Measurements from ENCODE around the gene GPR55. TPM values are rescaled to one million over a fixed set of nuclear protein-coding genes. Genes with fewer than 3 reads are reported as not detected.
A peak's percentile ranks its signal among the peaks of the same experiment; 100 is the strongest.

GPR55 gene
- total RNA-seq, 2 experiments from 2014 or later = 1.5 to 1.6 TPM

DNA sequence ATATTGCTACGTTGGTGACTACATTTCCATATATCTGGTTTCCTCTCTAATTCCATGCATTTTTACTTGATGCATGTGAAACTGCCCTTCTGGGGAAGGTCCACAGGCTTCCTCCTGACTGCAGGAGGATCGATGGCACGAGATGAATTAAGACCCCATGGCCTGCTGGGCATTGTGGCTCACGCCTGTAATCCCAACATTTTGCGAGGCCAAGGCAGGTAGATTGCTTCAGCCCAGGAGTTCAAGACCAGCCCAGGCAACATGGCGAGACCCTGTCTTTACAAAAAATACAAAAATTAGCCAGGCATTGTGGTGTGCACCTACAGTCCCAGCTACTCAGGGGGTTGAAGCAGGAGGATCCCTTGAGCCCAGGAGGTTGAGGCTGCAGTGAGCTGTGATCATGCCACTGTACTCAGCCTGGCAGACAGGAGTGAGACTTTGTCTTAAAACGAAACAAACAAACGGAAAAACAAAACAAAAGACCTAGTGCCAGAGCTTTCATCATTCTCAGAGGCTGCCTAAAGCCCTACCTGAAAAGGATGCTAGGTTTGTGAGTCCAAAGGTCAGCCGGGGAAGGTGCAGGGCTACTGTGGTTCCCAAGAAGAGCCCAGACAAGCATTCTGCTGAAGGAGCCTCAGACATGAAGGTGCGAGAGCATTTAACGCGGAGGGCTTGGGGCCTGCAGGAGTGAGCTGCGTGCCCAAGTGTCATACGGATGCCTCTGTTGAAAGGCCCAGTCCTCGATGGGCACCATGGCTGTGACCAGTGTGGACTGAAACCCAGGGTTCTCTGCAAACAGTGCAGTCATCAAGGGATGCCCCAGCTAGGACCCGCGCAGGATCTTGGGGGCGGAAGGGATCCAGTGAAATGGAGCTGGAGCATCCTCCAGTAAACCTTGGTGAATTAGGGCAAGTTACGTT, 21.6 kb downstream of the GPR55 start:
- Mint-ChIP-seq H3K27ac (no peak overlapping the region), H3K36me3 (peaks cover 2% of the 10 kb centered on the region), H3K4me3 (no peak overlapping the region), H3K9me3 (no peaks in the 10 kb centered on the region), H3K27me3 (peaks cover 18% of the 10 kb centered on the region), H3K4me1 (ENCODE audit: low read depth) (peaks cover 56% of the 10 kb centered on the region)
- ChIA-PET CTCF (interaction anchor here (1.0 to 18.4 kb wide), 8 partner anchors 7 to 88 kb away, joined by 3 to 313 read pairs (median 8); partner anchors contain the start of gene GPR55), POLR2A (interaction anchor here (1.2 kb wide), 1 partner anchor 20 kb away, joined by 4 read pairs; no protein-coding TSS in a partner anchor)
- DNase-seq = peak; percentile 8
- intact Hi-C loops (cut with micrococcal nuclease) = loop anchor here (2.0 kb wide), 1 partner anchor 149 kb away; no protein-coding TSS in a partner anchor

DNA sequence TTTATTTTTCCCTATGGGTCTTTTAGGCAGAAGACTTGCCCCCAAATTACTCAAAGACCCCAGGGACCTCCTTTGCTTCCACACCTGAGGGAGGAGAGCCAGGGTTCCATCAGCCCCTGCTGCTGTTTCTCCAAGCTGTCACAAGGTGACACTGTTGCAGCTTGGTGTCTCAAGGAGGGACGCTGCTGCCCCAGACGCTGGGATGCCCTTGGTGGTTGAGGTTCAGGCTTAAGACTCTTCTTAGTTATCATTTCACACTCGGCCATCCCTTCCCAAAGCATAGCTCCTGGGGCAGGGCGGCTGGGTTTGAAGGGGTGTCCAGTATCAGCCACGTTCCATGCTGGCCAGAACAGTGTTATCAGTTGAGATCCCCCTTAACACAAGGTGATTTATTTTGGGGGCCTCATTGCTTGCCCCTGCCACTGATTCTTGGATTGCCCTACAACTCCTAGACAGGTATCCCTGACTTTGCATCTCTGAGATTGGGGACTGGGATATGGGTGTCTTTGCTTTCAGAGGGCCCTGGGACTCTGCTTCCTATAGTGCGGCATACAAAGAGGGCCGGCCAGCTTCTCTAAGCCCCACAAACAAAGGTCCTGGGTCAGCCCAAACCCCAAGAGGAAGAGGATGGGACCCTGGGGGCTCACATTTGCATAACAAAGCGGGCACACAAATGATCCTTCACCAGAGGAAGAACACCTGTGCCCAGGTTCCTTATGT, 22.7 kb downstream of the GPR55 start:
- H3K27me3 Mint-ChIP-seq = peaks cover 21% of the 10 kb centered on the region
- peaks cover 2% of the 10 kb centered on the region for H3K36me3 Mint-ChIP-seq
- ChIA-PET POLR2A (interaction anchor here (3.2 kb wide), 1 partner anchor 84 kb away, joined by 15 read pairs; no protein-coding TSS in a partner anchor), CTCF (interaction anchor here (0.6 to 18.4 kb wide), 18 partner anchors 9 to 156 kb away, joined by 3 to 313 read pairs (median 4); partner anchors contain the start of genes GPR55 and SPATA3)
- H3K4me3 Mint-ChIP-seq = no peak overlapping the region
- intact Hi-C loops (cut with micrococcal nuclease) = loop anchor here (1.0 to 2.0 kb wide), 2 partner anchors 85 to 150 kb away; no protein-coding TSS in a partner anchor
- peak; percentile 72 for DNase-seq
- H3K27ac Mint-ChIP-seq = no peak overlapping the region
- peaks cover 49% of the 10 kb centered on the region for H3K4me1 Mint-ChIP-seq (ENCODE audit: low read depth)
- H3K9me3 Mint-ChIP-seq = no peaks in the 10 kb centered on the region

GRCh38 chr2:230901006-230901405, 24.0 kb downstream of the GPR55 start:
- Mint-ChIP-seq H3K9me3 (no peaks in the 10 kb centered on the region), H3K27me3 (peaks cover 31% of the 10 kb centered on the region), H3K36me3 (no peaks in the 10 kb centered on the region), H3K27ac (no peak overlapping the region), H3K4me3 (no peak overlapping the region), H3K4me1 (ENCODE audit: low read depth) (peaks cover 44% of the 10 kb centered on the region)
- CTCF ChIA-PET = interaction anchor here (1.2 to 18.4 kb wide), 8 partner anchors 10 to 154 kb away, joined by 3 to 313 read pairs (median 11); partner anchors contain the start of gene GPR55
- POLR2A ChIA-PET = interaction anchor here (3.2 kb wide), 1 partner anchor 85 kb away, joined by 15 read pairs; no protein-coding TSS in a partner anchor
- intact Hi-C loops (cut with micrococcal nuclease) = no loop called here
- DNase-seq = no peak

- ChIA-PET CTCF (interaction anchor here (0.7 to 18.4 kb wide), 6 partner anchors 25 to 155 kb away, joined by 3 to 313 read pairs (median 9); partner anchors contain the start of gene GPR55), POLR2A (interaction anchor here (3.2 kb wide), 1 partner anchor 86 kb away, joined by 15 read pairs; no protein-coding TSS in a partner anchor)
- H3K4me3 Mint-ChIP-seq = no peak overlapping the region
- H3K4me1 Mint-ChIP-seq (ENCODE audit: low read depth) = peaks cover 38% of the 10 kb centered on the region
- peaks cover 31% of the 10 kb centered on the region for H3K27me3 Mint-ChIP-seq
- no peaks in the 10 kb centered on the region for H3K36me3 Mint-ChIP-seq
- no peaks in the 10 kb centered on the region for H3K9me3 Mint-ChIP-seq
- intact Hi-C loops (cut with micrococcal nuclease) = no loop called here
- DNase-seq = peak; percentile 8
- H3K27ac Mint-ChIP-seq = no peak overlapping the region
These were observed 24.6 kb downstream of the GPR55 start for GRCh38 chr2:230900336-230900995.

DNA sequence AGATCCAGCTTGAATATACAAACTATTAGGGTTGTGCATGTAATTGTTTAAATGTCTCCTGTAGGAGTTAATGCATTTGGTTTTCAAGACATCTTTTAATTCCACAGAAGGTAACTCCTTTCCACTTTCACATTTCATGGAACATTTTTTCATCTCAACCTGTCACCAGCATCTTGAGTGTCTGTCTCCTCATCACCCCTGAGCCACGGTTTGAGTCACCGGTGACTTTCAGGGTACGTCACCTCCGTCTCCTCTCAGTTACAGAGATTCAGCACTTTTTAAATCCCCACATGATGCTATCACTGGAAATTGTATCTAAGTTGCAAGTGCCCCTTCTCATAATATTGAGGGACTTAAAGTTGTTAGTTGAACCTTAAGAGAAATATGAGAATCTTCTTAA, 25.3 kb downstream of the GPR55 start:
- Mint-ChIP-seq H3K27me3 (peaks cover 31% of the 10 kb centered on the region), H3K9me3 (no peaks in the 10 kb centered on the region), H3K4me1 (ENCODE audit: low read depth) (peaks cover 31% of the 10 kb centered on the region), H3K4me3 (no peak overlapping the region), H3K27ac (no peak overlapping the region), H3K36me3 (no peaks in the 10 kb centered on the region)
- DNase-seq = peak; percentile 85
- ChIA-PET CTCF (interaction anchor here (0.7 to 18.4 kb wide), 4 partner anchors 25 to 109 kb away, joined by 3 to 313 read pairs (median 8); partner anchors contain the start of gene GPR55), POLR2A (interaction anchor here (3.2 kb wide), 1 partner anchor 86 kb away, joined by 15 read pairs; no protein-coding TSS in a partner anchor)
- intact Hi-C loops (cut with micrococcal nuclease) = no loop called here

- H3K27ac Mint-ChIP-seq = no peak overlapping the region
- POLR2A ChIA-PET = no interaction called here
- CTCF ChIA-PET = interaction anchor here (3.3 to 18.4 kb wide), 2 partner anchors 26 to 86 kb away, joined by 13 to 313 read pairs; partner anchors contain the start of gene GPR55
- peak; percentile 8 for DNase-seq
- intact Hi-C loops (cut with micrococcal nuclease) = no loop called here
- no peak overlapping the region for H3K4me3 Mint-ChIP-seq
- H3K4me1 Mint-ChIP-seq (ENCODE audit: low read depth) = peaks cover 32% of the 10 kb centered on the region
- H3K36me3 Mint-ChIP-seq = no peaks in the 10 kb centered on the region
- no peaks in the 10 kb centered on the region for H3K9me3 Mint-ChIP-seq
- peaks cover 30% of the 10 kb centered on the region for H3K27me3 Mint-ChIP-seq
These were observed 25.8 kb downstream of the GPR55 start for GRCh38 chr2:230899287-230899686.

- CTCF ChIA-PET = interaction anchor here (1.0 to 18.4 kb wide), 4 partner anchors 26 to 154 kb away, joined by 5 to 313 read pairs (median 12); partner anchors contain the start of gene GPR55
- DNase-seq = no peak
- Mint-ChIP-seq H3K9me3 (no peaks in the 10 kb centered on the region), H3K4me1 (ENCODE audit: low read depth) (peaks cover 28% of the 10 kb centered on the region), H3K36me3 (no peaks in the 10 kb centered on the region), H3K27me3 (peaks cover 27% of the 10 kb centered on the region), H3K4me3 (no peak overlapping the region), H3K27ac (no peak overlapping the region)
- intact Hi-C loops (cut with micrococcal nuclease) = no loop called here
- POLR2A ChIA-PET = no interaction called here
These were observed 26.3 kb downstream of the GPR55 start for GRCh38 chr2:230898713-230899091.

DNA sequence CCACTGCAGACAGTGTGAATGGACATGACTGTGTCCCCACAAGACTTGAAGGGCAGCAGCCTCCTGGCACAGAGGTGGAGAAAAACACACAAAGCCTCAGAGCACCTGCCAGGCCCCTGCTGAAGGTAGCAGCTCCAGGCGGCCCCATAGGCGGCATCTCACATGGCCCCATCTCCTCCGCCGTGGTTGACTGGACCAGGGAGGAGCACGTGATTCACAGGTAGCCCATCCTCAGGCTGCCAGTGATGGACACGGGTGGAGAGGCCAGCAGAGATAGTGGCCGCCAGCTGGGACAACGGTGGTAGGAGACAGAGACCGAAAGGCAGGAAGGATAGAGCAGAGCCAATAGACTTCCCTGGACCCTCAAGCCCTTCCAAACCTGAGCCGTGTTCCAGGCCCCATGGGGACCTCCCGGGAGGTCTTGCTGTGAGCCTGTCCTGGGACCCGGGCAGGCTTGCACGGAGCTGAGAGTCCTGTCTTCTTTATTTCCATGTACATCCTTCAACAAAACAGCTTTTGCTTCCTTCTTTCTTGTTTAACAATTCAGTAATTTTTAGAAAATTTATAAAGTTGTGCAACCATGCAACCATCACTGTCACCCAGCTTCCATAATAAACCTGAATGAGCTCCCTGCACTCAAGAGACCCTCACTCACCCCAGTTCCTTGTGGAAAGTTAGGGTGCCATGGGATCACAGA, 26.9 kb downstream of the GPR55 start:
- POLR2A ChIA-PET = interaction anchor here (1.2 kb wide), 1 partner anchor 15 kb away, joined by 3 read pairs; no protein-coding TSS in a partner anchor
- Mint-ChIP-seq H3K36me3 (no peaks in the 10 kb centered on the region), H3K4me3 (no peak overlapping the region), H3K27me3 (peaks cover 24% of the 10 kb centered on the region), H3K9me3 (no peaks in the 10 kb centered on the region), H3K4me1 (ENCODE audit: low read depth) (peaks cover 25% of the 10 kb centered on the region), H3K27ac (no peak overlapping the region)
- CTCF ChIA-PET = interaction anchor here (1.0 to 18.4 kb wide), 7 partner anchors 8 to 155 kb away, joined by 3 to 313 read pairs (median 10); partner anchors contain the start of gene GPR55
- intact Hi-C loops (cut with micrococcal nuclease) = no loop called here
- DNase-seq = no peak

DNA sequence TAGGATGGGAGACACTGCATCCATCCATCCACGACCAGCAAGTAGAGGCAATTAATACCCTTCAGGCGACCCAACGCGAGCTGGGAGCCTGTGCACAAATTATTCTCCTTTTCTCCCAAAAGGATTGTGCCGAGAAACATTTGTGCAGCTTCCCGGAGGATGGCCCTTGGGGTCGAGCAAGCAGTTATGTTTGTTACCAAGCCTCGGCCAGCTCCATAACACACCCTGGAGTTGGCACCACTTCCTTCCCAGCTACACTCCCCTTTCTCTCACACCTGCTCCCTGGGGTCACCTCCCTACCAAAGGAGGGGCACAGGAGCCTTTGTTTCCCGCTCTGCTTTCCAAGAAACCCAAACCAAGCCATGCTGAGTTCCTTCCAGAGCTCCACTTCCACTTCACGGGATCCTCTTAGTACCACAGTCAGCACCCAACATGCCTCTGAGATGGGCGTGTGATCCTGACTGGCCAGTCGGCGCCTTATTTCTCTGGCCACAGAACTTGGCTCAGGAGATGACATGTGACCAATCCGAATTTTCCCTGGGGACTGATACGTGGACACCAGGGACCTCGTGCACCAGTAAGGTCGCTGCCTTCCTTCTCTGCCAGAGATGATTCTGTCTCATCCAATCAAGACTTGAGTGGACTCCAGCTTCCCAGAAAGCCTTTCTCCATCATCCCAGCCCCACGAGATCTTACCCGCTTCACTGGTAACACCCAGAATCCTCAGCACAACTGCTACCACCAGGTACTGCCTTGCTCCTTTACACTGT, 28.5 kb downstream of the GPR55 start:
- Mint-ChIP-seq H3K4me3 (no peak overlapping the region), H3K4me1 (ENCODE audit: low read depth) (peaks cover 17% of the 10 kb centered on the region), H3K27ac (no peak overlapping the region), H3K9me3 (no peaks in the 10 kb centered on the region), H3K36me3 (no peaks in the 10 kb centered on the region), H3K27me3 (peaks cover 26% of the 10 kb centered on the region)
- intact Hi-C loops (cut with micrococcal nuclease) = no loop called here
- no peak for DNase-seq
- ChIA-PET CTCF (interaction anchor here (1.0 to 18.4 kb wide), 6 partner anchors 9 to 89 kb away, joined by 3 to 313 read pairs (median 8); partner anchors contain the start of gene GPR55), POLR2A (no interaction called here)
